ENCODE data around the gene FUT4. TPM values are rescaled to one million over a fixed set of nuclear protein-coding genes. Genes with fewer than 3 reads are reported as not detected.

FUT4 gene
- total RNA-seq, 1 donor from 2014 or later, result 13.4 TPM

DNA sequence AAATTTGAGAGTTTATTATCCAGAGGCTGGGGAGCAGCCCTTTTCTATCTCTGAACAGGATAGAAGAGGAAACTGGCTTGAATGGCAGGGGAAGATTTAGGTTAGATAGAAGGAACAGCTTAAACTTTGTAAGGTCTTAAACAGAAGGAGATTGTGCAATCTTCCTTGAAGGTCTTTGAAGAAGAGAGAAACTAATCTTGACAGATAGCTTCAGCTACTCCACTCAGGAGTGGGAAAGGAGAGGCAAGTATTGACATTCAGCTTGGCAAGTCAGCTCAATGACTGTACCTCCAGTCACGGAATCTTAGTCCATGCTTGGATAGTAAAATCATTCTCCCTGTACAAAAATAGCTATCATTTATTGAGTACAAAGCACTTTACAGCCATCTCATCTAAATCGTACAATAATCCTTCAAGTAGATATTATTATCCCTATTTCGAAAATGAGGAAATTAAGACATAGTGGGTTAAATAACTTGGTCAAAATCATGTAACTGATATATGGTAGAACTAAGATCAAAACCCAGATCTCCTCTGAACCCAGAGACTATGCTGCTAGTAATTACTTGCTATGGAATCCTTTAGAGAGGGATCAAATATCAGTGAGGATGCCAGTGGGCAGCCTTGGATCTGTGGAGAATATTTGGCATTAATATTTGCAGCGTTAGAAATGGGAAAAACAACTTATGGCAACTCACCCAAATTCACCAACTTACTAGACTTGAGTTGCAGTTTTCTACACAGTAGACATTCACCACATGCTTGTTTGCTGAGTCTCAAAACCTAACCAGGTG, 16.9 kb upstream of the FUT4 start:
- no peak overlapping the region for H3K4me3 ChIP-seq (ENCODE audit: low read depth, low read length)
- TF ChIP-seq, protein P1, sequence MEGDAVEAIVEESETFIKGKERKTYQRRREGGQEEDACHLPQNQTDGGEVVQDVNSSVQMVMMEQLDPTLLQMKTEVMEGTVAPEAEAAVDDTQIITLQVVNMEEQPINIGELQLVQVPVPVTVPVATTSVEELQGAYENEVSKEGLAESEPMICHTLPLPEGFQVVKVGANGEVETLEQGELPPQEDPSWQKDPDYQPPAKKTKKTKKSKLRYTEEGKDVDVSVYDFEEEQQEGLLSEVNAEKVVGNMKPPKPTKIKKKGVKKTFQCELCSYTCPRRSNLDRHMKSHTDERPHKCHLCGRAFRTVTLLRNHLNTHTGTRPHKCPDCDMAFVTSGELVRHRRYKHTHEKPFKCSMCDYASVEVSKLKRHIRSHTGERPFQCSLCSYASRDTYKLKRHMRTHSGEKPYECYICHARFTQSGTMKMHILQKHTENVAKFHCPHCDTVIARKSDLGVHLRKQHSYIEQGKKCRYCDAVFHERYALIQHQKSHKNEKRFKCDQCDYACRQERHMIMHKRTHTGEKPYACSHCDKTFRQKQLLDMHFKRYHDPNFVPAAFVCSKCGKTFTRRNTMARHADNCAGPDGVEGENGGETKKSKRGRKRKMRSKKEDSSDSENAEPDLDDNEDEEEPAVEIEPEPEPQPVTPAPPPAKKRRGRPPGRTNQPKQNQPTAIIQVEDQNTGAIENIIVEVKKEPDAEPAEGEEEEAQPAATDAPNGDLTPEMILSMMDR (IDR thresholded peaks at IDR 0.05; ENCODE audit: insufficient read depth, low read length, poor library complexity, severe bottlenecking), result no peak
- H3K36me3 ChIP-seq (ENCODE audit: control insufficient read depth, insufficient read depth, low read length), result no peaks in the 10 kb centered on the region
- no peaks in the 10 kb centered on the region for H3K27me3 ChIP-seq (ENCODE audit: control insufficient read depth, insufficient read depth, low read length)
- no peak for DNase-seq (ENCODE audit: low read depth)

DNA sequence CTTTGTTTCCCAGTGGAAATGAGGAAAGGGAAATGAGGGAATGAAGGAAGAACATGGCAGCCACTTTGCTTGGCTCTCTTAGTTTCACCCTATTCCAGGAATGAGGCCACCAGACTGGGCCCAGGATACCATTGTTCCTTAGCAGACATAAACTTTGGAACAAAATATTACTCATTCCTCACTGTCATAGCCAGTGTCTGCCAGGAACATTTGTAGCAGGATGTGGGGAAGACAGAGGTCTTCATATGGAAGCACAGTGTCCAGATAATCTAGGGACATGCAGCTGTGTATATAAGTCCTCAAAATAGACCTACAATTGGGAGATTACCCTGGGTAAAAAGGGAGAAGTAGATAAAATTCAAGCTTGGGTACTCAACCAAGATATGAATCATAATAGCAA, 15.2 kb upstream of the FUT4 start:
- Histone ChIP-seq H3K27me3 (ENCODE audit: control insufficient read depth, insufficient read depth, low read length) (no peaks in the 10 kb centered on the region), H3K4me3 (ENCODE audit: low read depth, low read length) (no peak overlapping the region), H3K36me3 (ENCODE audit: control insufficient read depth, insufficient read depth, low read length) (no peaks in the 10 kb centered on the region)
- DNase-seq (ENCODE audit: low read depth), result no peak
- TF ChIP-seq, protein P1 (IDR thresholded peaks at IDR 0.05; ENCODE audit: insufficient read depth, low read length, poor library complexity, severe bottlenecking), result no peak

DNA sequence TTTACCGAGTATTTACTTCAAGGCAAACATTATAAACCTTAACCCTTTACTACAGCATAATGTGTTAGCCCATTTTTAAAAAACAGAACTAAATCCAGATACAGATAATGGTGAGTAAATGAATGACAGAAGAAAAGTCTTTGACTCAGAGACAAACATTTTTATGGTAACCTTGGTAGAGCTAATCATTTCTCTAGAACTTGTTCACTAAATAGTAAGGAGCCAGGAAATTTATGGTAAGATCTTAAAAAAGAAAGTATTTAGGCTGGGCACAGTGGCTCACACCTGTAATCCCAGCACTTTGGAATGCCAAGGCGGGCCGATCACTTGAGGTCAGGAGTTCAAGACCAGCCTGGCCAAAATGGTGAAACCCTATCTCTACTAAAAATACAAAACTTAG, 11.5 kb upstream of the FUT4 start:
- TF ChIP-seq, protein P1 (IDR thresholded peaks at IDR 0.05; ENCODE audit: insufficient read depth, low read length, poor library complexity, severe bottlenecking), result no peak
- no peak for DNase-seq (ENCODE audit: low read depth)
- H3K27me3 ChIP-seq (ENCODE audit: control insufficient read depth, insufficient read depth, low read length), result no peaks in the 10 kb centered on the region
- no peaks in the 10 kb centered on the region for H3K36me3 ChIP-seq (ENCODE audit: control insufficient read depth, insufficient read depth, low read length)
- H3K4me3 ChIP-seq (ENCODE audit: low read depth, low read length), result no peak overlapping the region

DNA sequence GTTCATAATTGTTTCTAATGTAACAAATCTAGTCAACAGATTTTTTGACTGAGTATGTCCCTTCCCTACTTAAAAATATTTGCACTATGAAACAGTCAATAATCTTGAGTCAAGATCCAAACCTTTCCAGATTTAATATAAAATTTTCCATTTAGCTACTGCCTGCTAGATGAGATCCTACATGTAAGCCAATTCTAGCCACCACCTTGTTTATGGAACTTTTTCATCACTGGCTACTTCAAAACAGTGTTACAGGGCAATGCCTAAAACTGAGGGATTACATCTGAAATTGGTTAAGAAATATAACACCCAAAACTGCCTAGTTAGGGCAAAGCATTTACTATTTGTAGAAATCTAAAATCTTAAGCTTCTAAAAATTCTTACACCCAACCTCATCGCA, 10.5 kb upstream of the FUT4 start:
- TF ChIP-seq, protein P1 (IDR thresholded peaks at IDR 0.05; ENCODE audit: insufficient read depth, low read length, poor library complexity, severe bottlenecking), result no peak
- no peak for DNase-seq (ENCODE audit: low read depth)
- no peak overlapping the region for H3K4me3 ChIP-seq (ENCODE audit: low read depth, low read length)
- no peaks in the 10 kb centered on the region for H3K27me3 ChIP-seq (ENCODE audit: control insufficient read depth, insufficient read depth, low read length)
- no peaks in the 10 kb centered on the region for H3K36me3 ChIP-seq (ENCODE audit: control insufficient read depth, insufficient read depth, low read length)

DNA sequence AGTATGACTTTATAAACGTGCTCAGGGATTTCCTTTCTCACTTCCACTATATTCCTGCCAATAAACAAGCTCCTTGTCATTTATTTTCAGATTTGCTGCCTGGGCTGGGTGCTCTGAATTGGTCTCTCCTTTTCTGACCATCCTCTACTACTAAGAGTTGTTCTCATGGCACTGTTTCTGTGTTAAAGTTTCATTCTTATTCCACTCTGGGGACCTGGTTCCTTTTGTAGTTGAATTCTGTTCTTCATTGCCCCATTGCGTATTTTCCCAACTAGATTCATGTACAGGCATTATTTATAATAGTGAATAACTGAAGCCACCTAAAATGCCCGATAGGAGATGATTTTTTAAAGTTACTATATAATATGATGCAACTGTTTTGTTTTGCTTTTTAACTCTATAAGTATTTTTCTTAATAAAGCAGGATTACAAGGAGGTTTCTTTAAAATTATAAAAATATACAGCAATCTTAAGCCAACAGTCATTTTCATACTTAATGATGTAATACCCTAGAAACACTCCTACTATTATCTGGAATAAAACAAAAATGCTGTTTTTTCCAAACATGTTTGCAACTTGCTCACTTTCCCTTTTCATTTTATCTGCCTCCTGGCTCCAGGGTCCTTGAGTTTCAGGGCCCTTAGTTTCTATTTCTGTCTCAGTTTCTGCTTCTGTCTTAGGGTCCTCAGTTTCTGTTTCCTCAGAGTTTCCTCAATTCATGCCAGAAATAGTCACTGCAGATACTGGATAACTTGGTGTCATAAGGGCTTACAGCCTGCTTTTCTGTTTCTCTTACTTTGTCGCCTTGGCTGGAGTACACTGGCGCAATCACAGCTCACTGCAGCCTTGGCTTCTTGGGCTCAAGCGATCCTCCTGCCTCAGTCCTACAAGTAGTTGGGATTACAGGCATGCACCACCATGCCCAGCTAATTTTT, 9.8 kb upstream of the FUT4 start:
- no peak for DNase-seq (ENCODE audit: low read depth)

More for the DNA sequence above, 9.8 kb upstream of the FUT4 start:
- TF ChIP-seq, protein P1 (IDR thresholded peaks at IDR 0.05; ENCODE audit: insufficient read depth, low read length, poor library complexity, severe bottlenecking), result no peak
- H3K4me3 ChIP-seq (ENCODE audit: low read depth, low read length), result no peak overlapping the region
- no peaks in the 10 kb centered on the region for H3K36me3 ChIP-seq (ENCODE audit: control insufficient read depth, insufficient read depth, low read length)
- H3K27me3 ChIP-seq (ENCODE audit: control insufficient read depth, insufficient read depth, low read length), result no peaks in the 10 kb centered on the region
